Stomach (tissue), 9 donors: Measurements from ENCODE around the gene TXLNB. TPM values are rescaled to one million over a fixed set of nuclear protein-coding genes. Genes with fewer than 3 reads are reported as not detected.

Experiments used
- DNase-seq, 2 donors: peaks; one replicate each; pipeline versions ENCODE4 v3.0.0 to v3.0.0-alpha.2; 2013 to 2019
- H3K27ac ChIP-seq, 5 donors: fragments of 200-600 bp in 4 of 5; sonication (generic) in 4 of 5; one replicate each; pipeline ENCODE4 v1.5.1; 2013 to 2019; ENCODE audit warnings: mild to moderate bottlenecking in 1 of 5, moderate library complexity in 1 of 5
- H3K27me3 ChIP-seq, 3 donors: fragments of 200-600 bp; sonication (generic); one replicate each; pipeline ENCODE4 v1.5.1; 2017 to 2019; ENCODE audit warnings: mixed run types in 1 of 3
- H3K36me3 ChIP-seq, 4 donors: fragments of 200-600 bp; sonication (generic); 1 replicate in 3 of 4; 2 replicates in 1 of 4; pipeline ENCODE4 v1.5.1; 2016 to 2019
- H3K4me1 ChIP-seq, 4 donors: fragments of 200-600 bp; sonication (generic); one replicate each; pipeline ENCODE4 v1.5.1; 2016 to 2019
- H3K4me3 ChIP-seq, 4 donors: fragments of 200-600 bp; sonication (generic) in 3 of 4; one replicate each; pipeline ENCODE4 v1.5.1; 2016 to 2019; ENCODE audit warnings: mild to moderate bottlenecking in 1 of 4
- H3K9me3 ChIP-seq, 4 donors: fragments of 200-600 bp; sonication (generic); one replicate each; pipeline ENCODE4 v1.5.1; 2016 to 2019
- EP300 ChIP-seq: sonication (generic); formaldehyde crosslinking; IDR thresholded peaks from one replicate; pipeline ENCODE4 v1.6.1; 2017; ENCODE audit warnings: antibody characterized with exemption
- POLR2A ChIP-seq, 4 donors: fragments of 450-650 bp; IDR thresholded peaks; one replicate each; pipeline ENCODE4 v1.6.1; 2016; ENCODE audit warnings: antibody characterized with exemption in 4 of 4, control low read depth in 2 of 4, mild to moderate bottlenecking in 1 of 4, moderate library complexity in 1 of 4
- POLR2AphosphoS5 ChIP-seq, 3 donors: sonication (generic); formaldehyde crosslinking; IDR thresholded peaks; one replicate each; pipeline ENCODE4 v1.6.1; 2016; ENCODE audit warnings: antibody characterized with exemption in 3 of 3
- WGBS, 5 donors: extraction: QIAGEN DNeasy Blood & Tissue Kit in 3 of 5; methylation state at CpG; one replicate each; pipeline versions ENCODE4 v1.1.5 to v1.1.7; 2013 to 2018; 5-methylcytosine and 5-hydroxymethylcytosine counted together
- intact Hi-C: fragments of 100-400 bp; cut with DNase I; formaldehyde crosslinking; loops from one replicate; pipeline ENCODE4 v1.15.1; 2023; ENCODE audit warnings: low total_unique reads
- polyA plus RNA-seq, 3 donors: library from polyadenylated mRNA; stranded (reverse); fragments of 200-250 nt; gene quantifications; one replicate each; pipeline ENCODE4 v1.2.3, GENCODE V29; 2013
- total RNA-seq, 5 donors: library from RNA; depleted of rRNA; stranded (reverse); fragments of >200 nt; gene quantifications; one replicate each; pipeline versions ENCODE4 v1.1.0 to v1.2.3, GENCODE V29; 2014 to 2016
- TF ChIP-seq, protein P1 (sequence below), 7 experiments: fragments of 450-650 bp in 4 of 7; fragments of 200-600 bp in 3 of 7; sonication (generic) in 3 of 7; IDR thresholded peaks; one replicate each; pipeline ENCODE4 v1.5.1; 2016 to 2019; ENCODE audit warnings: antibody characterized with exemption in 7 of 7, control low read depth in 2 of 7, mild to moderate bottlenecking in 1 of 7
- donor health status: healthy with polysubstance abuse.
- donor health status: Bipolar disorder and iron deficiency.
- donor health status: healthy.

Gene TXLNB
- total and polyA plus RNA-seq, 8 donors: 0.15 to 1.5 (median 0.61) TPM; not detected in 3

DNA sequence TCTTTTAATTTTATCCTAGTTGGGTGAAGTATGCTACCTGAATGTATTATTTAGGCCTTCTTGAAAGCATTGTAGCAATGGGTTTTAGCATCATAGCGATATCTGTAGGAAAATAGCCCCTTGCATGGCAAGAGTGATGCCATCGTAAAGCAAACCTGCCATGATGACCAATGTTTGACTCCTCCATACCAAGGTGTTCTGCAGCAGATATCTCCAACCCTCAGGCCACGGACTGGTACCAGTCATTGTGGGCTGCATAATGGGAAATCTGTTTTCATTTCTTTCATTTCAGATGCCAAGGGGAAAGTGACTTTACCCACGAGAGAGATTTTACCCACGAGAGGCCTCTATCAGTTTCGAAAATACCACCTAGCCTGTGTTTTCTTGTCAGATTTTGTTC lies 6.2 kb downstream of the TXLNB start:
- no peaks in the 10 kb centered on the region for H3K9me3 ChIP-seq
- no peaks in the 10 kb centered on the region for H3K36me3 ChIP-seq
- WGBS, 5 donors: 61 to 78% (median 77%) methylated on average over 6 of the region's 6 CpGs
- peaks cover 0 to 7% (median 3%) of the 10 kb centered on the region in 4 donors for H3K4me1 ChIP-seq
- intact Hi-C loops: no loop called here
- TF ChIP-seq POLR2AphosphoS5 (IDR thresholded peaks at IDR 0.05) (no peak), POLR2A (IDR thresholded peaks at IDR 0.05) (no peak), EP300 (no peak)
- TF ChIP-seq, protein P1, sequence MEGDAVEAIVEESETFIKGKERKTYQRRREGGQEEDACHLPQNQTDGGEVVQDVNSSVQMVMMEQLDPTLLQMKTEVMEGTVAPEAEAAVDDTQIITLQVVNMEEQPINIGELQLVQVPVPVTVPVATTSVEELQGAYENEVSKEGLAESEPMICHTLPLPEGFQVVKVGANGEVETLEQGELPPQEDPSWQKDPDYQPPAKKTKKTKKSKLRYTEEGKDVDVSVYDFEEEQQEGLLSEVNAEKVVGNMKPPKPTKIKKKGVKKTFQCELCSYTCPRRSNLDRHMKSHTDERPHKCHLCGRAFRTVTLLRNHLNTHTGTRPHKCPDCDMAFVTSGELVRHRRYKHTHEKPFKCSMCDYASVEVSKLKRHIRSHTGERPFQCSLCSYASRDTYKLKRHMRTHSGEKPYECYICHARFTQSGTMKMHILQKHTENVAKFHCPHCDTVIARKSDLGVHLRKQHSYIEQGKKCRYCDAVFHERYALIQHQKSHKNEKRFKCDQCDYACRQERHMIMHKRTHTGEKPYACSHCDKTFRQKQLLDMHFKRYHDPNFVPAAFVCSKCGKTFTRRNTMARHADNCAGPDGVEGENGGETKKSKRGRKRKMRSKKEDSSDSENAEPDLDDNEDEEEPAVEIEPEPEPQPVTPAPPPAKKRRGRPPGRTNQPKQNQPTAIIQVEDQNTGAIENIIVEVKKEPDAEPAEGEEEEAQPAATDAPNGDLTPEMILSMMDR (IDR thresholded peaks at IDR 0.05): no peak
- no peak overlapping the region for H3K27ac ChIP-seq
- H3K4me3 ChIP-seq: no peak overlapping the region
- no peak for DNase-seq
- no peaks in the 10 kb centered on the region for H3K27me3 ChIP-seq

GRCh38 chr6:139284789-139285188 lies 7.0 kb downstream of the TXLNB start:
- intact Hi-C loops: no loop called here
- H3K4me3 ChIP-seq: no peak overlapping the region
- TF ChIP-seq POLR2A (IDR thresholded peaks at IDR 0.05): no peak
- TF ChIP-seq EP300: no peak
- TF ChIP-seq POLR2AphosphoS5 (IDR thresholded peaks at IDR 0.05): no peak
- TF ChIP-seq, protein P1 (IDR thresholded peaks at IDR 0.05): no peak
- WGBS, 5 donors: 75 to 96% (median 95%) methylated on average over 3 of the region's 3 CpGs
- no peak for DNase-seq
- H3K4me1 ChIP-seq: no peaks in the 10 kb centered on the region
- no peak overlapping the region for H3K27ac ChIP-seq
- no peaks in the 10 kb centered on the region for H3K27me3 ChIP-seq
- H3K36me3 ChIP-seq: no peaks in the 10 kb centered on the region
- H3K9me3 ChIP-seq: no peaks in the 10 kb centered on the region

GRCh38 chr6:139282684-139283083 lies 9.1 kb downstream of the TXLNB start:
- intact Hi-C loops: no loop called here
- no peak for DNase-seq
- Histone ChIP-seq H3K4me3 (no peak overlapping the region), H3K27me3 (no peaks in the 10 kb centered on the region), H3K4me1 (no peaks in the 10 kb centered on the region), H3K9me3 (no peaks in the 10 kb centered on the region), H3K27ac (no peak overlapping the region), H3K36me3 (no peaks in the 10 kb centered on the region)
- TF ChIP-seq EP300 (no peak), POLR2A (IDR thresholded peaks at IDR 0.05) (no peak), POLR2AphosphoS5 (IDR thresholded peaks at IDR 0.05) (no peak)
- TF ChIP-seq, protein P1 (IDR thresholded peaks at IDR 0.05): no peak
- WGBS, 5 donors: 73 to 97% (median 88%) methylated on average over 3 of the region's 3 CpGs

DNA sequence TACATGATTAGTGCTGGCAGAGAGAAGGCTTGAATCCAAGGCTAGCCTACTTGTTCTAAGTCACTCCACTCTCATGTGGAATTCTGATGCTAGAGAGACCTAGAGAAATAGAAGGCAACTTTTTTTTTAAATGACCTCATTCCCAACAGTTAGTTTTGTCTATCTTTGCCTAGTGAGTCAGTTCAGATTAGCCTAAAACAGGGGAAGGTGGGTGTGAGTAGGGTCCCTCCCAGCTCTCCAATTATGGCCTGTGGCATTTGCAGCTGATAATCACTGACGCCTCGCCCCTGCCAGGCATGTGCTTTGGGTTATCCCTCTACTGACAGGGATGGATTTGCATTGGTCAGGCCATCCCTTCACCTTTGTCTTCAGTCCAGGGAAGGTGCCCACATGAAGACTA lies 13.6 kb downstream of the TXLNB start:
- no peak for TF ChIP-seq POLR2A (IDR thresholded peaks at IDR 0.05)
- TF ChIP-seq EP300: no peak
- TF ChIP-seq POLR2AphosphoS5 (IDR thresholded peaks at IDR 0.05): no peak
- TF ChIP-seq, protein P1 (IDR thresholded peaks at IDR 0.05): no peak
- 80 to 95% (median 86%) methylated on average over 2 of the region's 2 CpGs for WGBS, 5 donors
- no peaks in the 10 kb centered on the region for H3K27me3 ChIP-seq
- H3K9me3 ChIP-seq: no peaks in the 10 kb centered on the region
- no peak for DNase-seq
- no peak overlapping the region for H3K27ac ChIP-seq
- H3K4me1 ChIP-seq: no peaks in the 10 kb centered on the region
- no peak overlapping the region for H3K4me3 ChIP-seq
- H3K36me3 ChIP-seq: no peaks in the 10 kb centered on the region
- intact Hi-C loops: no loop called here
